Spleen (tissue), 11 donors: ENCODE measurements around the gene LGALS3. TPM values are rescaled to one million over a fixed set of nuclear protein-coding genes. Genes with fewer than 3 reads are reported as not detected.
A peak's percentile ranks its signal among the peaks of the same experiment; 100 is the strongest.

Source experiments
- DNase-seq: peaks from one replicate; pipeline ENCODE4 v3.0.0-alpha.2; 2020
- H3K27ac ChIP-seq, 8 donors: fragments of 200-600 bp; sonication (generic) in 7 of 8; 1 replicate in 4 of 8; 2 replicates in 4 of 8; pipeline versions ENCODE4 v1.5.0 to v1.8.0; 2016 to 2021; ENCODE audit warnings: inconsistent platforms in 4 of 8, mild to moderate bottlenecking in 4 of 8, moderate library complexity in 1 of 8
- H3K27me3 ChIP-seq, 7 donors: fragments of 200-600 bp; sonication (generic) in 6 of 7; replicated peaks in 1 of 7; 1 replicate in 4 of 7; 2 replicates in 3 of 7; pipeline versions ENCODE4 v1.5.0 to v1.8.0; 2016 to 2021; ENCODE audit warnings: inconsistent platforms in 3 of 7, mild to moderate bottlenecking in 1 of 7
- H3K36me3 ChIP-seq, 6 donors: fragments of 200-600 bp; sonication (generic) in 5 of 6; 1 replicate in 4 of 6; 2 replicates in 2 of 6; pipeline versions ENCODE4 v1.5.0 to v1.8.0; 2016 to 2021; ENCODE audit warnings: inconsistent platforms in 2 of 6
- H3K4me1 ChIP-seq, 6 donors: fragments of 200-600 bp; sonication (generic) in 5 of 6; 1 replicate in 3 of 6; 2 replicates in 3 of 6; pipeline versions ENCODE4 v1.5.0 to v1.8.0; 2016 to 2021; ENCODE audit warnings: inconsistent platforms in 3 of 6
- H3K4me3 ChIP-seq, 8 donors: fragments of 200-600 bp; sonication (generic) in 7 of 8; 1 replicate in 4 of 8; 2 replicates in 4 of 8; pipeline versions ENCODE4 v1.5.0 to v1.8.0; 2016 to 2021; ENCODE audit warnings: inconsistent platforms in 4 of 8, mild to moderate bottlenecking in 4 of 8, moderate library complexity in 2 of 8
- H3K9me3 ChIP-seq, 8 donors: fragments of 200-600 bp; sonication (generic) in 7 of 8; 1 replicate in 4 of 8; 2 replicates in 4 of 8; pipeline versions ENCODE4 v1.5.0 to v1.8.0; 2016 to 2021; ENCODE audit warnings: inconsistent platforms in 4 of 8
- CTCF ChIP-seq, 11 experiments: fragments of 200-600 bp in 7 of 11; fragments of 450-650 bp in 4 of 11; sonication (generic) in 4 of 11; IDR thresholded peaks in 8 of 11; conservative IDR thresholded peaks in 3 of 11; 1 replicate in 7 of 11; 2 replicates in 4 of 11; pipeline versions ENCODE4 v1.4.0 to v1.8.0; 2016 to 2021; ENCODE audit warnings: antibody characterized with exemption in 11 of 11, inconsistent platforms in 4 of 11, mild to moderate bottlenecking in 1 of 11
- POLR2A ChIP-seq, 3 donors: fragments of 450-650 bp; IDR thresholded peaks; one replicate each; pipeline ENCODE4 v1.5.1; 2017; ENCODE audit warnings: antibody characterized with exemption in 3 of 3, mild to moderate bottlenecking in 1 of 3
- POLR2AphosphoS5 ChIP-seq, 3 donors: sonication (generic); formaldehyde crosslinking; IDR thresholded peaks; one replicate each; pipeline ENCODE4 v1.5.1; 2017; ENCODE audit warnings: antibody characterized with exemption in 3 of 3
- WGBS, 5 donors: extraction: QIAGEN DNeasy Blood & Tissue Kit in 3 of 5; methylation state at CpG; one replicate each; pipeline versions ENCODE4 v1.1.5 to v1.1.7; 2013 to 2018; 5-methylcytosine and 5-hydroxymethylcytosine counted together
- intact Hi-C: fragments of 100-400 bp; cut with DNase I; formaldehyde crosslinking; loops from one replicate; pipeline ENCODE4 v1.15.0; 2023; ENCODE audit warnings: low total_unique reads
- polyA plus RNA-seq, 3 donors: library from polyadenylated mRNA; stranded (reverse); fragments of 200-250 nt; gene quantifications; one replicate each; pipeline ENCODE4 v1.2.1, GENCODE V29; 2013
- total RNA-seq, 7 donors: library from RNA; depleted of rRNA in 3 of 7; stranded (reverse); fragments of >200 nt in 3 of 7; fragmentation: NEBNext Ultra II Directional in 4 of 7; extraction: Animal tissue kit (Norgen Biotek cat#: 25700) in 4 of 7; gene quantifications; one replicate each; pipeline versions ENCODE4 v1.1.0 to v1.2.1, GENCODE V29; 2016 to 2021
- donor health status: healthy with polysubstance abuse.
- donor health status: DM: no; HTN: no; CAD: no; lungs with moderate emphysema.
- donor health status: DM: no; HTN: no; CAD: no.
- donor health status: Bipolar disorder and iron deficiency.
- donor health status: healthy.
- donor health status: DM: no; HTN: no; CAD: no.
- donor health status: DM: yes; HTN: yes; CAD: no.

Gene LGALS3
- total and polyA plus RNA-seq, 10 donors: 37.4 to 201 (median 60.8) TPM

- WGBS, 5 donors: 53 to 74% (median 64%) methylated on average over 4 of the region's 4 CpGs
- DNase-seq: no peak
- Histone ChIP-seq H3K9me3 (no peaks in the 10 kb centered on the region), H3K4me1 (peaks cover 3 to 33% (median 10%) of the 10 kb centered on the region in 6 donors), H3K27ac (no peak overlapping the region), H3K4me3 (no peak overlapping the region), H3K27me3 (no peaks in the 10 kb centered on the region), H3K36me3 (peaks cover 0 to 4% (median 0%) of the 10 kb centered on the region in 6 donors)
- no peak for TF ChIP-seq POLR2A (IDR thresholded peaks at IDR 0.05)
- no peak for TF ChIP-seq CTCF (IDR thresholded peaks at IDR 0.05 in 8 of 11, conservative IDR thresholded peaks at IDR 0.05 in 3 of 11)
- TF ChIP-seq POLR2AphosphoS5 (IDR thresholded peaks at IDR 0.05): no peak
- intact Hi-C loops: no loop called here
These were observed 59.7 kb downstream of the LGALS3 start for GRCh38 chr14:55188686-55189295.

GRCh38 chr14:55190906-55191202 is 61.8 kb downstream of the LGALS3 start:
- Histone ChIP-seq H3K4me3 (peak overlapping the region; percentile 44 to 75 (median 57)), H3K27me3 (no peaks in the 10 kb centered on the region), H3K36me3 (no peaks in the 10 kb centered on the region), H3K9me3 (no peaks in the 10 kb centered on the region), H3K27ac (peak overlapping the region in 3 of 8 donors; percentile 68 to 71 (median 70)), H3K4me1 (peaks cover 3 to 33% (median 10%) of the 10 kb centered on the region in 6 donors)
- DNase-seq: no peak
- intact Hi-C loops: no loop called here
- no peak for TF ChIP-seq POLR2AphosphoS5 (IDR thresholded peaks at IDR 0.05)
- no peak for TF ChIP-seq POLR2A (IDR thresholded peaks at IDR 0.05)
- no peak for TF ChIP-seq CTCF (IDR thresholded peaks at IDR 0.05 in 8 of 11, conservative IDR thresholded peaks at IDR 0.05 in 3 of 11)
- 11 to 17% (median 13%) methylated on average over 8 of the region's 8 CpGs for WGBS, 5 donors

- no peaks in the 10 kb centered on the region for H3K36me3 ChIP-seq
- peaks cover 3 to 33% (median 10%) of the 10 kb centered on the region in 6 donors for H3K4me1 ChIP-seq
- peak; percentile 77 to 85 (median 78) for TF ChIP-seq POLR2AphosphoS5 (IDR thresholded peaks at IDR 0.05)
- no peak for TF ChIP-seq POLR2A (IDR thresholded peaks at IDR 0.05)
- no peaks in the 10 kb centered on the region for H3K27me3 ChIP-seq
- intact Hi-C loops: no loop called here
- DNase-seq: peak; percentile 95
- H3K4me3 ChIP-seq: peak within 1 kb of the TSS; percentile 44 to 75 (median 57)
- peak within 1 kb of the TSS in 6 of 8 donors; percentile 45 to 71 (median 59) for H3K27ac ChIP-seq
- H3K9me3 ChIP-seq: no peaks in the 10 kb centered on the region
- 2 to 4% (median 2%) methylated on average over 45 to 46 of the region's 46 CpGs for WGBS, 5 donors
These were observed 62.4 kb downstream of the LGALS3 start, which contains the start of gene DLGAP5 for GRCh38 chr14:55191203-55192053. TSS of gene DLGAP5 (minus strand) at chr14:55191585. CDS start at chr14:55189179, 2,406 bp downstream.

- no peaks in the 10 kb centered on the region for H3K9me3 ChIP-seq
- H3K4me1 ChIP-seq: peaks cover 3 to 33% (median 10%) of the 10 kb centered on the region in 6 donors
- TF ChIP-seq POLR2A (IDR thresholded peaks at IDR 0.05) (no peak), CTCF (IDR thresholded peaks at IDR 0.05 in 8 of 11, conservative IDR thresholded peaks at IDR 0.05 in 3 of 11) (no peak), POLR2AphosphoS5 (IDR thresholded peaks at IDR 0.05) (no peak)
- H3K27ac ChIP-seq: peak overlapping the region in 6 of 8 donors; percentile 45 to 71 (median 59)
- DNase-seq: no peak
- WGBS, 5 donors: 64 to 72% (median 71%) methylated on average over 11 of the region's 11 CpGs
- intact Hi-C loops: no loop called here
- no peaks in the 10 kb centered on the region for H3K36me3 ChIP-seq
- no peaks in the 10 kb centered on the region for H3K27me3 ChIP-seq
- peak overlapping the region; percentile 44 to 75 (median 57) for H3K4me3 ChIP-seq
These were observed 63.1 kb downstream of the LGALS3 start for GRCh38 chr14:55192054-55192621.
